ENCODE results near the gene KLHL14.
"Not testable (repeated sequence)": the region's sequence is repeated elsewhere in the genome, so short reads cannot be mapped to it uniquely, and the experiment has no call there.

The KLHL14 gene

DNA sequence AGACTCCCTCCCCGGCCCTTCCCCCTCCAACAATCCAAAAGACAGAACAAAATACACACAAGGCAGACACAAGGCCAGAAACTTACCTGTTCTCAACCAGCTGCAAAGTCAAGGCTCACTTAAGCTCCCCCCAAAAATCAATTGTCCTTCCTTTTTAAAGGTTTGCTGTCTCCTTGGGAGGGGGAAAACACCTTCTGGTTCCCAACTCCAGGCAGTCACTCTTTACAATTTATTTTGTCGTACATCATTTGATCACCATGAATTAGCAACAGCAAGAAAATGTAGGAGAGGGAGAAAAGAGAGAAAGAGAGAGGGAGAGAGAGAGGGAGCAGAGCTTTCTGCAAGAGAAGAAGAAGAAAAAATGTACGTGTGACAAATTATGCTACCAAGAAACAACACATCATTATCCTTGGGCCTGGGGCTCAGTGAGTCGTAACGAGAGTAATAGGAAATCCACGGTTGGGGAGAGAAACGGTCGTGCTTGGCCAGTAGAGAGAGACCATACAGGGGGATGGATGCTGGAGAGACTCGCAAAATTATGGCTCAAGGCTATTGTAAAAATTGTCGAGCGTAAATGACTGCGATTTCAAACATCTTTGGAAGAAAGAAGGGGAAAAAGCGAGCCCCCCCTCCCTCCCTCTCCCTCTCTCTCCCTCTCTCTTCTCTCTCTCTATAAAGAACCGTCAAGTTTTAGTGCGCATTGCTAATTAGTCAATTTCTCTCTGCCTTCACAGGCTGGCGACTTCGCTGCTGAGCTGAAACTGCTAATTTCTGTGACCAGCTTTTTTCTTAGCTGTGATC, at the start of gene KLHL14:
Gene KLHL14, minus strand, starts transcription at position 443 of the 801 bp plus-strand sequence. CDS start 2,432 bp downstream, outside the sequence.
- no peak for DNase-seq

- DNase-seq: no peak
These were observed 49.4 kb upstream of the KLHL14 start for GRCh38 chr18:32822197-32822596.

DNA sequence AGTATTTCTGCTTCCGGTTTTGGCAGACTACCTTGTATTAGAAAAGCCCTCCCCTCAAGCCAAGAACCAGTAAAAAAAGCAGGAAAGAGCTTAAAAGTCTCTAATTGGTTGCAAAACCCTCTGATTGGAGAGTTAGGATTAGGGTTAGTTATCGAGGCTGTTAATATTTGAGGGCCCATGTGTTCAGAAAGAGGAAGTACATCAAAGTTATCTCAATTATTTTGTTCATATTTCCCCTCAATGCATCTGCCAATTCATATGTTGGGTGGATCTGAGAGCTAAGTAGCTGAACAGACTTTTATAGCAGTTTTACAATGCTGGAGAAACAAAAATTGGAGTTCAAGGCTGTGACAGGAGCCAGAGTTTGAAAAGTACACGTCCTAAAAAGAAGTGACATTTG, 43.1 kb upstream of the KLHL14 start:
- DNase-seq: no peak

GRCh38 chr18:32812342-32812741, 39.5 kb upstream of the KLHL14 start:
- DNase-seq: no peak

GRCh38 chr18:32810314-32810713, 37.5 kb upstream of the KLHL14 start:
- no peak for DNase-seq

GRCh38 chr18:32805354-32805753, 32.5 kb upstream of the KLHL14 start:
- DNase-seq: no peak

GRCh38 chr18:32804134-32804888, 31.5 kb upstream of the KLHL14 start:
- DNase-seq: no peak

GRCh38 chr18:32803568-32803967, 30.7 kb upstream of the KLHL14 start:
- DNase-seq: no peak

GRCh38 chr18:32802591-32803451, 30.0 kb upstream of the KLHL14 start:
- DNase-seq: no peak

DNA sequence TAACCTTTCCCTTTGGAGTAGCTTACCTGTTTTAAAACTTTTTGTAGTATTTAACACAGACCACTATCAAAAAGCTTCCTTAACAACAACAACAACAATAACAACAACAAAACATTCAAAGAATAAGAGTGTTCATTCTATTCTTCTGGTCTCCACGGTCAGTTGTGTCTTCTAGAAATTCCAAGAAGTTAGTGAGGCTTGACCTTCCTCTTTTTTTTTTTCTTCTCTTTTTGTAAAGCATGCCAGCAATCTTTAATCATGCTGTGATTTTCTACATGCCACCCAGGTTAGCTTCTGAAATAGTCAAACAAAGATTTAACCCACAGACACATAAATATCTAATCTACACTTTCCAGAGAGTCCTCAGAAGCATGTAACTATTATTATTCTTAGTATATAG, 28.4 kb upstream of the KLHL14 start:
- no peak for DNase-seq

DNA sequence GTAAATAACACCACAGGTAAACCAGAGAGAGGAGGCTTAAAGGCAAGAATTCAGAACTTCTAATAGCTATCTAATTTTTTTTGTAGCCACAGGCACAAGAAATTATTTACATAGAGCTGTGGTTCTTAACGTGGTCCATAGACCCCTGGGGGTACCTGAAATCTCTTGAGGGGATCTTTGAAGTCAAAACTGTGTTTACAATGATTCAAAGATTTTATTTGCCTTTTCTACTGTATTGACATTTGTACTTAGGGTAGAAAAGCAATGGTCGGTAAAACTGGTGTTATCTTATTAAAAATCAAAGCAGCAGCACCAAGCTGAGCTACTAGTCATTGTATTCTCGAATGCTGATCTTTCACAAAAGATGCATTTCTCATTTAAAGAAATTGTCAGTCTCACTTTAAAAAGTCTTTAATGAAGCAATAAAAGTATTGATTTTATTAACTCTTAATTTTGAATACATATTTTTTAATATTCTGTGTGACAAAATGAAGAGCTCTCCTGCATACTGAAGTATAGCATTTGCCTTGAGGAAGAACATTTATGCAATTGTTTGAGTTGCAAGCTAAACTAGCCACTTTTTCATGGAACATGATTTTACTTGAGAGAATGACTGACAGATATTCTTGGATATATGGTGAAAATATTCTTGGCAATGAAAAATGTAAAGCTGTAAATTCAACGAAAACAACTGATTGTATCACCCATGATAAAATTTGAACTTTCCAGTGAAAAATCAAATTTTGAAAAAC, 25.6 kb upstream of the KLHL14 start:
- DNase-seq: no peak

DNA sequence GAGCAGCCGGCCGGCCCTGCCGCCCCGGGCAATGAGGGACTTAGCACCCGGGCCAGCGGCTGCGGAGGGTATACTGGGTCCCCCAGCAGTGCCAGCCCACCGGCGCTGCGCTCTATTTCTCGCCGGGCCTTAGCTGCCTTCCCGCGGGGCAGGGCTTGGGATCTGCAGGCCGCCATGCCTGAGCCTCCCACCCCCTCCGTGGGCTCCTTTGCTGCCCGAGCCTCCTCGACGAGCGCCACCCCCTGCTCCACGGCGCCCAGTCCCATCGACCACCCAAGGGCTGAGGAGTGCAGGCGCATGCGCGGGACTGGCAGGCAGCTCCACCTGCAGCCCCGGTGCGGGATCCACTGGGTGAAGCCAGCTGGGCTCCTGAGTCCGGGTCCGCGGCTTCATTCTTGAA, 21.8 kb upstream of the KLHL14 start:
- DNase-seq: not testable (repeated sequence)

GRCh38 chr18:32779010-32779409, 6.2 kb upstream of the KLHL14 start:
- DNase-seq: no peak

- no peak for DNase-seq
These were observed 4.2 kb upstream of the KLHL14 start for GRCh38 chr18:32777049-32777448.

- no peak for DNase-seq
These were observed 3.7 kb upstream of the KLHL14 start for GRCh38 chr18:32776561-32776960.

DNA sequence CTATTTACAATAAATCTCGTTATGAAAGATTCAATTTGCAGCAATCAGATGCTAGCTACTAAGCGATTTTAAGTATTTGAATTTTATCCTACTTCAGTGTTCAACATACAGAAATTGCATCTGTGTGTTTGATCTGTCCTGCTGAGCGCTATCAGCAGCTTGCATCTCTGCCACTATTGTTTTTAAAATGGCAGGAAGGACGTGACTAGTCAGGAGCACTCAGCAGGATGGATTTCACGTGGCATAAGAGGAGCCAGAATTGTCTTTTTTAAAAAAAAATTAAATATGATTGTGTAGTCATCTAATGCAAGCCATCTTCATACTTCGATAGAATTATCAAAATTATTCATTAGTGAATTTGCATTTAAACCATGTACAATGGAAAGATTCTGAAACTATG, 2.8 kb upstream of the KLHL14 start:
- DNase-seq: no peak

- no peak for DNase-seq
These were observed 524 bp upstream of the KLHL14 start for GRCh38 chr18:32773382-32773712.

DNA sequence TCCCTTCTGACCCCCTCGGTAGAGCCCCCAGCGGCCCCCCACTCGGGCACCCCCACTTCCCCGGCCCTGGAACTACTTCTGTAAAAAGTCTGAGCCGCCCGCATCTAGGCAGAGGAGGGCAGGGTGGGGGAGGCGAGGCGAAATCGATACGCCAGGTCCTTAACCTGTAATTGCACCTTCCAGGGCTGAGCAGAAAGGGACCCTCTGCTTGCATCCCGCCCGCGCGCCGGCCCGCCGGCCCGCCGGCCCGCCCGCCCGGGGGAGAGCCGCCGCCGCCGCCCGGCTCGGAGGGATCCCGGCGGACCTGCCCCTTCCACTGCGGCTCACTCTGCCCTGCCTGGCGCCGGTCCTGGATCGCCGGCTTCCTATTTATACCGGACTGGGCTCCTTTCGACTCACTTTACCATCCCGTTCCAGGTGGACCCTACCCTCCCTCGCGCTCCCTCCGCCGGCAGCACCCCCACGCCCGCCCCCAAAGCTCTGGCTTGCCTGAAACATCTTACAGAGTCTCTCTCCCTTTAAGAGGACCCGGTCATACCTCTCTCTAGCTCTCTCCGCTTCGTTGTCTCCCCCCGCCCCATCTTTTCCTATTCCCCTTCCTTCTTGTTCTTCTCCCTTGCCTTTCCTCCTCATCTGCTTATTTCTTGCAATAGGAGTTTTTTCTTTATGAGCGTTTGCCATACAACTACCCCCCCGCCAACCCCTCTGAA, 797 bp downstream of the KLHL14 start:
- no peak for DNase-seq

- DNase-seq: no peak
These were observed 1.6 kb downstream of the KLHL14 start for GRCh38 chr18:32771169-32771751.

- no peak for DNase-seq
These were observed 2.1 kb downstream of the KLHL14 start for GRCh38 chr18:32770666-32771168.

GRCh38 chr18:32770054-32770665, 2.7 kb downstream of the KLHL14 start:
- peak in 1 of 2 experiments; percentile 0 for DNase-seq
